Neural cell (in vitro differentiated cells): ENCODE results near the gene GAB1.

Experiments
- POLR2AphosphoS5 ChIP-seq: IDR thresholded peaks from 2 replicates; pipeline ENCODE4 v1.6.1; 2012
- TF ChIP-seq, protein P1 (sequence below): fragments of 450-650 bp; IDR thresholded peaks from 2 replicates; pipeline ENCODE4 v1.5.1; 2014; ENCODE audit warnings: antibody characterized with exemption, mild to moderate bottlenecking, moderate library complexity; ENCODE audit not compliant: poor library complexity, severe bottlenecking

- TF ChIP-seq, protein P1, sequence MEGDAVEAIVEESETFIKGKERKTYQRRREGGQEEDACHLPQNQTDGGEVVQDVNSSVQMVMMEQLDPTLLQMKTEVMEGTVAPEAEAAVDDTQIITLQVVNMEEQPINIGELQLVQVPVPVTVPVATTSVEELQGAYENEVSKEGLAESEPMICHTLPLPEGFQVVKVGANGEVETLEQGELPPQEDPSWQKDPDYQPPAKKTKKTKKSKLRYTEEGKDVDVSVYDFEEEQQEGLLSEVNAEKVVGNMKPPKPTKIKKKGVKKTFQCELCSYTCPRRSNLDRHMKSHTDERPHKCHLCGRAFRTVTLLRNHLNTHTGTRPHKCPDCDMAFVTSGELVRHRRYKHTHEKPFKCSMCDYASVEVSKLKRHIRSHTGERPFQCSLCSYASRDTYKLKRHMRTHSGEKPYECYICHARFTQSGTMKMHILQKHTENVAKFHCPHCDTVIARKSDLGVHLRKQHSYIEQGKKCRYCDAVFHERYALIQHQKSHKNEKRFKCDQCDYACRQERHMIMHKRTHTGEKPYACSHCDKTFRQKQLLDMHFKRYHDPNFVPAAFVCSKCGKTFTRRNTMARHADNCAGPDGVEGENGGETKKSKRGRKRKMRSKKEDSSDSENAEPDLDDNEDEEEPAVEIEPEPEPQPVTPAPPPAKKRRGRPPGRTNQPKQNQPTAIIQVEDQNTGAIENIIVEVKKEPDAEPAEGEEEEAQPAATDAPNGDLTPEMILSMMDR, result no peak
- TF ChIP-seq POLR2AphosphoS5, result no peak
Observed at GRCh38 chr4:143287572-143287923, 49.1 kb upstream of the GAB1 start.
